Measurements from ENCODE around the gene GUSB.

Gene GUSB

GRCh38 chr7:65988084-65988483 is 6.1 kb upstream of the GUSB start:
- Histone ChIP-seq H2AFZ (ENCODE audit: low read depth, low read length) (no peak overlapping the region), H3K4me1 (ENCODE audit: insufficient read depth, low read length) (peaks cover 6% of the 10 kb centered on the region)

GRCh38 chr7:65983965-65984658 is 2.1 kb upstream of the GUSB start:
- Histone ChIP-seq H3K4me3 (ENCODE audit: low read length) (no peak overlapping the region), H3K9me3 (ENCODE audit: low read length) (no peaks in the 10 kb centered on the region), H3K4me1 (ENCODE audit: insufficient read depth, low read length) (peaks cover 13% of the 10 kb centered on the region), H2AFZ (ENCODE audit: low read depth, low read length) (no peak overlapping the region), H3K36me3 (ENCODE audit: insufficient read depth, low read length) (peaks cover 15% of the 10 kb centered on the region), H3K27me3 (ENCODE audit: insufficient read depth, low read length) (no peaks in the 10 kb centered on the region)

More at GRCh38 chr7:65988084-65988483, 6.1 kb upstream of the GUSB start:
- Histone ChIP-seq H3K9me3 (ENCODE audit: low read length) (no peaks in the 10 kb centered on the region), H3K4me3 (ENCODE audit: low read length) (no peak overlapping the region), H3K27me3 (ENCODE audit: insufficient read depth, low read length) (no peaks in the 10 kb centered on the region), H3K36me3 (ENCODE audit: insufficient read depth, low read length) (no peaks in the 10 kb centered on the region)

GRCh38 chr7:65980478-65981250 is 1.3 kb downstream of the GUSB start:
- no peak overlapping the region for H2AFZ ChIP-seq (ENCODE audit: low read depth, low read length)
- H3K27me3 ChIP-seq (ENCODE audit: insufficient read depth, low read length): no peaks in the 10 kb centered on the region
- peak overlapping the region; percentile 94 for H3K4me3 ChIP-seq (ENCODE audit: low read length)
- H3K4me1 ChIP-seq (ENCODE audit: insufficient read depth, low read length): peaks cover 13% of the 10 kb centered on the region
- H3K36me3 ChIP-seq (ENCODE audit: insufficient read depth, low read length): peaks cover 32% of the 10 kb centered on the region
- H3K9me3 ChIP-seq (ENCODE audit: low read length): no peaks in the 10 kb centered on the region

- peaks cover 13% of the 10 kb centered on the region for H3K4me1 ChIP-seq (ENCODE audit: insufficient read depth, low read length)
- H3K4me3 ChIP-seq (ENCODE audit: low read length): peak overlapping the region; percentile 94
- H3K9me3 ChIP-seq (ENCODE audit: low read length): no peaks in the 10 kb centered on the region
- H3K27me3 ChIP-seq (ENCODE audit: insufficient read depth, low read length): no peaks in the 10 kb centered on the region
- no peak overlapping the region for H2AFZ ChIP-seq (ENCODE audit: low read depth, low read length)
- H3K36me3 ChIP-seq (ENCODE audit: insufficient read depth, low read length): peaks cover 38% of the 10 kb centered on the region
Observed at GRCh38 chr7:65979583-65980477, 2.2 kb downstream of the GUSB start.

- Histone ChIP-seq H3K4me1 (ENCODE audit: insufficient read depth, low read length) (peaks cover 13% of the 10 kb centered on the region), H3K36me3 (ENCODE audit: insufficient read depth, low read length) (peaks cover 46% of the 10 kb centered on the region), H3K9me3 (ENCODE audit: low read length) (no peaks in the 10 kb centered on the region), H3K27me3 (ENCODE audit: insufficient read depth, low read length) (no peaks in the 10 kb centered on the region), H3K4me3 (ENCODE audit: low read length) (no peak overlapping the region), H2AFZ (ENCODE audit: low read depth, low read length) (no peak overlapping the region)
Observed at GRCh38 chr7:65978891-65979582, 3.0 kb downstream of the GUSB start.

GRCh38 chr7:65976659-65977196 is 5.3 kb downstream of the GUSB start:
- Histone ChIP-seq H3K36me3 (ENCODE audit: insufficient read depth, low read length) (peaks cover 64% of the 10 kb centered on the region), H2AFZ (ENCODE audit: low read depth, low read length) (no peak overlapping the region), H3K4me1 (ENCODE audit: insufficient read depth, low read length) (peaks cover 9% of the 10 kb centered on the region), H3K9me3 (ENCODE audit: low read length) (no peaks in the 10 kb centered on the region), H3K27me3 (ENCODE audit: insufficient read depth, low read length) (no peaks in the 10 kb centered on the region), H3K4me3 (ENCODE audit: low read length) (no peak overlapping the region)

DNA sequence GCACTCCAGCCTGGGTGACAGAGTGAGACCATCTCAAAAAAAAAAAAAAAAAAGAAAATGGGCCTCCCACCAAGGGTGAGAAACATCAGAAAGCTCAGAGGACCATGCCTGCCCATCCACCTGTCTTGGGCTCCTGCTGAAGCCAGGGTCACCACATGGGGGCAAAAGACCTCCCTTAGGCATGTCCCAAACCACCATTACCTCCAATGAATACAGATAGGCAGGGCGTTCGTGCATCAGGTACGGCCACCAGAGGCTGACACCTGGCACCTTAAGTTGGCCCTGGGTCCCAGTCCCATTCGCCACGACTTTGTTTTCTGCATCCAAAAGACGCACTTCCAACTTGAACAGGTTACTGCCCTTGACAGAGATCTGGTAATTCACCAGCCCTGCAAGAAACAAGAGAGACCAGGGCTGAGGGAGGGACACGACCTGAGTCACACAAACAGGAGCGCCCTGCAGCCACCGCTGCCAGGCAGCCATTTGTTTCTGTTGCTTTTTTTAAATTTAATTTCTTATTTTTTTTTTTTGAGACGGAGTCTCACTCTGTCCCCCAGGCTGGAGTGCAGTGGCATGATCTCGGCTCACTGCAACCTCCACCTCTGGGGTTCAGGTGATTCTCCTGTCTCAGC is 6.1 kb downstream of the GUSB start:
- no peaks in the 10 kb centered on the region for H3K9me3 ChIP-seq (ENCODE audit: low read length)
- H3K36me3 ChIP-seq (ENCODE audit: insufficient read depth, low read length): peaks cover 70% of the 10 kb centered on the region
- no peak overlapping the region for H2AFZ ChIP-seq (ENCODE audit: low read depth, low read length)
- H3K4me1 ChIP-seq (ENCODE audit: insufficient read depth, low read length): peaks cover 6% of the 10 kb centered on the region
- no peak overlapping the region for H3K4me3 ChIP-seq (ENCODE audit: low read length)
- no peaks in the 10 kb centered on the region for H3K27me3 ChIP-seq (ENCODE audit: insufficient read depth, low read length)

DNA sequence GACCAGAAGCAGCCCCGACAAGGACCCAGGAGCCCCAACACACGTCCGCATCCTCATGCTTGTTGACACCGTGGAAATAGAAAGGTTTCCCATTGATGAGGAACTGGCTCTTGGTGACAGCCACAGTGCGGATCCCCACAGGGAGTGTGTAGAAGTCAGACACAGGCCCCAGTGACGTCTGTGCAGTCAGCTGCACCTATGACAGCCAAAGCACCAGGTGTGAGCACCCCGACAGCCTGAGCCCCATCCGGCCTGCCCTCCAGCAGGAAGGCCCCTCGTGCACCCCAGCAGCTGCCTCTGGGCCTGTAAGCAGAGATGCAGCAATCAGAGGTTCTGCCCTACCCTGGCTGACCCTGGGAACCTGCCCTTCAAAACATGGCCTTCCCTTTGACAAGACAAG is 7.1 kb downstream of the GUSB start:
- peaks cover 72% of the 10 kb centered on the region for H3K36me3 ChIP-seq (ENCODE audit: insufficient read depth, low read length)
- no peaks in the 10 kb centered on the region for H3K27me3 ChIP-seq (ENCODE audit: insufficient read depth, low read length)
- H3K4me3 ChIP-seq (ENCODE audit: low read length): no peak overlapping the region
- no peaks in the 10 kb centered on the region for H3K9me3 ChIP-seq (ENCODE audit: low read length)
- H2AFZ ChIP-seq (ENCODE audit: low read depth, low read length): no peak overlapping the region
- H3K4me1 ChIP-seq (ENCODE audit: insufficient read depth, low read length): no peaks in the 10 kb centered on the region

DNA sequence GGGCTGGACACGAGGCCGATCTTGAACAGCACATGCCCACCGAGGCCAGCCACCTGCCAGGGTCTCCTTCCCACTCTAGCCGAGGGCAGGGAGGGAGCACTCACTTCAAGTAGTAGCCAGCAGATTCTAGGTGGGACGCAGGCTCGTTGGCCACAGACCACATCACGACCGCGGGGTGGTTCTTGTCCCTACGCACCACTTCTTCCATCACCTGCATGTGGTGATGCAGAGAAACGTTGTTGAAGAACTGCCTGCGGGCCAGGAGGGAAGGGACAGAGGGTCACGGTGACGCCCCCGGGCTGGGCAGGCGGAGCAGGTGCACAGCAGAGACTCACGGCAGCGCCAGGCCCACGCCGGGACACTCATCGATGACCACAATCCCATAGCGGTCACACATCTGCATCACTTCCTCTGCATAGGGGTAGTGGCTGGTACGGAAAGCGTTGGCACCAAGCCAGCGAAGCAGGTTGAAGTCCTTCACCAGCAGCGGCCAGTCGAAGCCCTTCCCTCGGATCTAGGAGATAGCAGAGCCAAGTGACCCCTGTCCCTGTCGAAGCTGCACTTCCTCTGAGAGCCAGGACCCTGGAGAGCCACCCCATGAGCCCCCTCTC is 7.7 kb downstream of the GUSB start:
- no peak overlapping the region for H3K4me3 ChIP-seq (ENCODE audit: low read length)
- H3K36me3 ChIP-seq (ENCODE audit: insufficient read depth, low read length): peaks cover 72% of the 10 kb centered on the region
- H3K9me3 ChIP-seq (ENCODE audit: low read length): no peaks in the 10 kb centered on the region
- no peaks in the 10 kb centered on the region for H3K4me1 ChIP-seq (ENCODE audit: insufficient read depth, low read length)
- no peak overlapping the region for H2AFZ ChIP-seq (ENCODE audit: low read depth, low read length)
- H3K27me3 ChIP-seq (ENCODE audit: insufficient read depth, low read length): no peaks in the 10 kb centered on the region

DNA sequence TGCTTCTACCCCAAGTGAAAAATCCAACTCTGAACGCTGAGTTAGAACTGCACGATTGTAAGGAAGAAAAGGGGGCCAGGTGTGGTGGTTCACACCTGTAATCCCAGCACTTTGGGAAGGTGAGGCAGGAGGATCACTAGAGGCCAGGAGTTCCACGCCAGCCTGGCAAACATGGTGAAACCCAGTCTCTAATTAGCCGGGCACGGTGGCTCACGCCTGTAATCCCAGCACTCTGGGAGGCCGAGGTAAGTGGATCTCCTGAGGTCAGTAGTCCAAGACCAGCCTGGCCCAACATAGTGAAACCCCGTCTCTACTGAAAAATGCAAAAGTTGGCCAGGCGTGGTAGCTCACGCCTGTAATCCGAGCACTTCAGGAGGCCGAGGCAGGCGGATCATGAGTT is 9.0 kb downstream of the GUSB start:
- Histone ChIP-seq H3K4me3 (ENCODE audit: low read length) (no peak overlapping the region), H3K9me3 (ENCODE audit: low read length) (no peaks in the 10 kb centered on the region), H3K36me3 (ENCODE audit: insufficient read depth, low read length) (peaks cover 76% of the 10 kb centered on the region), H3K4me1 (ENCODE audit: insufficient read depth, low read length) (no peaks in the 10 kb centered on the region), H3K27me3 (ENCODE audit: insufficient read depth, low read length) (no peaks in the 10 kb centered on the region), H2AFZ (ENCODE audit: low read depth, low read length) (no peak overlapping the region)

DNA sequence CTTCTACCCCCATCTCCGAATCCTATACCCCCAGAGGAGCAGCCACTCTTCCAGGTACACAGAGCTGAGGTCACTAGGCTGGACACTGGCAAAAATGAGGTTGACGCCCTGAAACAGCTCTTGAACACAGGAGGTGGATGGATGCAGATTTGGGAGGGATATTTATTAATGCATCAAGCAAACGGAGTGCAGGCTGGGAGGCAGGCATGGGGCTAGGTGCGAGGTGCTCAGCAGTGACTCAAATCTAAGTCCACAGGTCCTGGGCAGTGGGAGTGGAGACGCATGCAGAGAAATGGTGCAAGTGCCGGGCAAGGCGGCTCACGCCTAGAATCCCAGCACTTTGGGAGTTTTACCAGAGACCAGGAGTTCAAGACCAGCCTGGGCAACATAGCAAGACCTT is 11.0 kb downstream of the GUSB start:
- H3K4me3 ChIP-seq (ENCODE audit: low read length): no peak overlapping the region
- H3K36me3 ChIP-seq (ENCODE audit: insufficient read depth, low read length): peaks cover 85% of the 10 kb centered on the region
- no peaks in the 10 kb centered on the region for H3K27me3 ChIP-seq (ENCODE audit: insufficient read depth, low read length)
- no peaks in the 10 kb centered on the region for H3K9me3 ChIP-seq (ENCODE audit: low read length)
- H3K4me1 ChIP-seq (ENCODE audit: insufficient read depth, low read length): no peaks in the 10 kb centered on the region
- H2AFZ ChIP-seq (ENCODE audit: low read depth, low read length): no peak overlapping the region

Data from neuron (in vitro differentiated cells).